PC-3 (cell line): ENCODE data around the gene PADI2.

ENCODE experiments used
- EZH2 ChIP-seq: fragments of 300-600 bp; sonication (generic); IDR thresholded peaks from one replicate; pipeline ENCODE4 v1.6.1; 2017; ENCODE audit warnings: antibody characterized with exemption, mild to moderate bottlenecking, low read length; ENCODE audit not compliant: unreplicated experiment
- EZH2phosphoT487 ChIP-seq: fragments of 300-600 bp; sonication (generic); IDR thresholded peaks from 2 replicates; pipeline ENCODE4 v1.6.1; 2018; ENCODE audit warnings: mild to moderate bottlenecking, antibody characterized with exemption, low read length, borderline replicate concordance
- TF ChIP-seq, protein P1 (sequence below): fragments of 300-600 bp; sonication (generic); conservative IDR thresholded peaks from 2 replicates; pipeline ENCODE4 v1.5.1; 2017; ENCODE audit warnings: antibody characterized with exemption, low read depth, mild to moderate bottlenecking, low read length

DNA sequence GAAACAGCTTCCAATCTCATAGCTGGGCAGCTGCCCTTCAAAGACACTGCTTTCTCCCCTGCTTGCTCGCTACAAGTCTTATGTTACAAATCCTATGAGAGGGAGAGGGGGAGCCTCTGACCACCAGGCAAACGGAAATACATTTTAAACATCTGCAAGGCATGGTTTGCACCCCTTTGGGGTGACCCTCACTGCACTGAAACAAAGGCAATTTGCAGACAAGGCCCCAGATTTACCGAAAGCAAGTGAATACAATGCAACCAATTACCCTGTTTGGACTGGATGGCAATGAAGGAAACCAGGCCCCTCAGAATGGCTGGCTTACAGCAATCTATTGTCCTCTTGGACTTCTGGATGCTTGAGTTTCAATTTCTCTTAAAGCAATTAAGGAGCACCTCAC, 95.7 kb downstream of the PADI2 start:
- TF ChIP-seq, protein P1, sequence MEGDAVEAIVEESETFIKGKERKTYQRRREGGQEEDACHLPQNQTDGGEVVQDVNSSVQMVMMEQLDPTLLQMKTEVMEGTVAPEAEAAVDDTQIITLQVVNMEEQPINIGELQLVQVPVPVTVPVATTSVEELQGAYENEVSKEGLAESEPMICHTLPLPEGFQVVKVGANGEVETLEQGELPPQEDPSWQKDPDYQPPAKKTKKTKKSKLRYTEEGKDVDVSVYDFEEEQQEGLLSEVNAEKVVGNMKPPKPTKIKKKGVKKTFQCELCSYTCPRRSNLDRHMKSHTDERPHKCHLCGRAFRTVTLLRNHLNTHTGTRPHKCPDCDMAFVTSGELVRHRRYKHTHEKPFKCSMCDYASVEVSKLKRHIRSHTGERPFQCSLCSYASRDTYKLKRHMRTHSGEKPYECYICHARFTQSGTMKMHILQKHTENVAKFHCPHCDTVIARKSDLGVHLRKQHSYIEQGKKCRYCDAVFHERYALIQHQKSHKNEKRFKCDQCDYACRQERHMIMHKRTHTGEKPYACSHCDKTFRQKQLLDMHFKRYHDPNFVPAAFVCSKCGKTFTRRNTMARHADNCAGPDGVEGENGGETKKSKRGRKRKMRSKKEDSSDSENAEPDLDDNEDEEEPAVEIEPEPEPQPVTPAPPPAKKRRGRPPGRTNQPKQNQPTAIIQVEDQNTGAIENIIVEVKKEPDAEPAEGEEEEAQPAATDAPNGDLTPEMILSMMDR = no peak
- no peak for TF ChIP-seq EZH2phosphoT487
- no peak for TF ChIP-seq EZH2
